GM12878 (cell line): ENCODE data around the gene CELSR3. TPM values are rescaled to one million over a fixed set of nuclear protein-coding genes. Genes with fewer than 3 reads are reported as not detected.

Experiments
- ATAC-seq: fragments of 200-7000 bp; cut with Tn5 transposase; 3 replicates; pipeline ENCODE4 v1.9.1; 2020; ENCODE audit warnings: mild to moderate bottlenecking, moderate library complexity
- BruUV-seq: library from RNA; stranded (reverse); fragments of 400-500 nt; replicated peaks from 2 replicates; lab custom pipeline; 2021; lab: Mats Ljungman, UMichigan
- CTCF ChIA-PET: fragments of 300-600 bp; sonication (Branson Sonifier 250); formaldehyde crosslinking; extraction: SDS; loops from one replicate; lab custom pipeline; 2021; ENCODE audit warnings: inconsistent platforms; lab: Yijun Ruan, JAX
- POLR2A ChIA-PET: fragments of 350-600 bp; formaldehyde crosslinking; extraction: SDS; loops from one replicate; lab custom pipeline; 2021; ENCODE audit warnings: inconsistent platforms; lab: Charles Lee
- RAD21 ChIA-PET: fragments of 300-600 bp; sonication (Branson Sonifier 250); formaldehyde crosslinking; loops from one replicate; lab custom pipeline; 2023; ENCODE audit warnings: antibody characterized with exemption; ENCODE audit not compliant: unreplicated experiment; lab: Charles Lee
- SMC1A ChIA-PET: fragments of 300-600 bp; sonication (Branson Sonifier 250); formaldehyde crosslinking; loops from one replicate; lab custom pipeline; 2023; ENCODE audit not compliant: unreplicated experiment, uncharacterized antibody; lab: Charles Lee
- DNase-seq: peaks from one replicate; pipeline ENCODE4 v3.0.0-alpha.2; 2011; ENCODE audit warnings: low read depth, low spot score
- FAIRE-seq: peaks from 3 replicates; lab custom pipeline; 2011; peaks lifted over from hg19 to GRCh38; lab: Jason Lieb, UNC
- H2AFZ ChIP-seq: 2 replicates; pipeline ENCODE4 v1.6.0; 2011; ENCODE audit warnings: low read depth, low read length, control low read depth; ENCODE audit not compliant: control insufficient read depth
- H3K27ac ChIP-seq: 2 replicates; pipeline ENCODE4 v1.5.1; 2011; ENCODE audit warnings: control low read depth; ENCODE audit not compliant: control insufficient read depth, insufficient read depth
- H3K27me3 ChIP-seq, 2 experiments: replicated peaks in 1 of 2; 2 replicates each; pipeline versions ENCODE4 v1.6.0 to v1.6.1; 2011; ENCODE audit warnings: low read length in 1 of 2; ENCODE audit not compliant: control insufficient read depth in 2 of 2, insufficient read depth in 2 of 2
- H3K36me3 ChIP-seq, 2 experiments: 2 replicates each; pipeline ENCODE4 v1.5.1; 2011; ENCODE audit warnings: low read length in 1 of 2; ENCODE audit not compliant: control insufficient read depth in 2 of 2, insufficient read depth in 2 of 2
- H3K4me1 ChIP-seq: 2 replicates; pipeline ENCODE4 v1.6.1; 2011; ENCODE audit warnings: mild to moderate bottlenecking, low read length, moderate library complexity, mixed read lengths; ENCODE audit not compliant: control insufficient read depth, insufficient read depth
- H3K4me2 ChIP-seq: 2 replicates; pipeline ENCODE4 v1.6.0; 2011; ENCODE audit warnings: control low read depth; ENCODE audit not compliant: control insufficient read depth, insufficient read depth
- H3K4me3 ChIP-seq: fragments of 200-600 bp; sonication (generic); 2 replicates; pipeline ENCODE4 v1.5.1; 2016
- H3K79me2 ChIP-seq: 2 replicates; pipeline ENCODE4 v1.6.0; 2011; ENCODE audit warnings: low read length; ENCODE audit not compliant: control insufficient read depth, insufficient read depth
- H3K9ac ChIP-seq: 2 replicates; pipeline ENCODE4 v1.8.0; 2011; ENCODE audit warnings: low read length, control low read depth, mixed read lengths; ENCODE audit not compliant: control insufficient read depth, insufficient read depth
- H3K9me3 ChIP-seq: replicated peaks from 3 replicates; pipeline ENCODE4 v1.5.1; 2011; ENCODE audit warnings: mild to moderate bottlenecking, low read length; ENCODE audit not compliant: control insufficient read depth, insufficient read depth
- H4K20me1 ChIP-seq: 2 replicates; pipeline ENCODE4 v1.6.0; 2011; ENCODE audit not compliant: control insufficient read depth, insufficient read depth
- CUX1 ChIP-seq: IDR thresholded peaks from 2 replicates; pipeline ENCODE4 v1.6.1; 2012; ENCODE audit warnings: improper control_type of control experiment, low read depth, low read length; ENCODE audit not compliant: insufficient replicate concordance
- EED ChIP-seq: sonication (generic); IDR thresholded peaks from 2 replicates; pipeline ENCODE4 v1.6.1; 2016; ENCODE audit warnings: antibody characterized with exemption, low read depth
- EZH2 ChIP-seq: IDR thresholded peaks from 2 replicates; pipeline ENCODE4 v1.6.1; 2012; ENCODE audit warnings: low read depth, mild to moderate bottlenecking, control low read depth, inconsistent platforms, low read length, borderline replicate concordance; ENCODE audit not compliant: control insufficient read depth
- FOS ChIP-seq: IDR thresholded peaks from 3 replicates; pipeline ENCODE4 v1.6.1; 2011; ENCODE audit warnings: borderline replicate concordance; ENCODE audit not compliant: insufficient read length; ENCODE audit errors: extremely low read depth
- GATAD2B ChIP-seq: fragments of 450-650 bp; conservative IDR thresholded peaks from 2 replicates; pipeline ENCODE4 v1.6.1; 2017; ENCODE audit warnings: low read depth, mild to moderate bottlenecking, moderate library complexity
- HDAC2 ChIP-seq: fragments of 200-600 bp; sonication (generic); IDR thresholded peaks from 2 replicates; pipeline ENCODE4 v1.6.1; 2017
- JUNB ChIP-seq: IDR thresholded peaks from 2 replicates; pipeline ENCODE4 v1.6.1; 2016; ENCODE audit warnings: antibody characterized with exemption, mild to moderate bottlenecking
- NKRF ChIP-seq: fragments of 450-650 bp; conservative IDR thresholded peaks from 2 replicates; pipeline ENCODE4 v1.6.1; 2017; ENCODE audit warnings: mild to moderate bottlenecking, moderate library complexity
- STAT1 ChIP-seq: fragments of 450-650 bp; conservative IDR thresholded peaks from 2 replicates; pipeline ENCODE4 v1.6.1; 2014; ENCODE audit warnings: antibody characterized with exemption, mild to moderate bottlenecking
- YBX1 ChIP-seq: fragments of 450-650 bp; IDR thresholded peaks from 2 replicates; pipeline ENCODE4 v1.6.1; 2016; ENCODE audit warnings: antibody characterized with exemption
- ZNF384 ChIP-seq: IDR thresholded peaks from 2 replicates; pipeline ENCODE4 v1.6.1; 2012; ENCODE audit warnings: low read depth, mild to moderate bottlenecking, low read length, improper control_type of control experiment, borderline replicate concordance
- WGBS: methylation state at CpG from one replicate; pipeline ENCODE4 v1.1.6; 2016; ENCODE audit warnings: low lambda C conversion rate; ENCODE audit not compliant: insufficient replicate concordance, insufficient coverage; ENCODE audit errors: missing lambda C conversion rate; 5-methylcytosine and 5-hydroxymethylcytosine counted together
- in situ Hi-C: fragments of 300-500 bp; cut with MboI; formaldehyde crosslinking; loops from 9 replicates; pipeline ENCODE4 v1.14.3; 2018; ENCODE audit warnings: mixed read lengths
- intact Hi-C: fragments of 100-400 bp; cut with micrococcal nuclease; formaldehyde crosslinking; loops from one replicate; pipeline ENCODE4 v1.14.2; 2022; ENCODE audit not compliant: unreplicated experiment
- polyA plus RNA-seq, 11 experiments: library from polyadenylated mRNA; depleted of rRNA in 4 of 11; unstranded in 6 of 11; stranded (reverse) in 5 of 11; fragments of >200 nt; fragmentation: Nextera tagmentation in 4 of 11; fragmentation: Illumina TruSeq in 1 of 11; extraction: Ambion mirVana in 4 of 11; extraction: Trizol in 1 of 11; gene quantifications; 1 replicate in 1 of 11; 2 replicates in 10 of 11; pipeline versions ENCODE4 v1.2.1 to v1.2.3, GENCODE V29; 2011 to 2016; ENCODE audit warnings: inconsistent platforms in 2 of 11, missing spikeins in 2 of 11, low read depth in 1 of 11
- total RNA-seq, 4 experiments: library from RNA; depleted of rRNA in 3 of 4; stranded (reverse); fragments of >200 nt in 3 of 4; fragmentation: Illumina TruSeq in 1 of 4; extraction: Trizol in 1 of 4; gene quantifications; 2 replicates each; pipeline versions ENCODE4 v1.2.1 to v1.2.3, GENCODE V29; 2013 to 2021

CELSR3 gene
- total and polyA plus RNA-seq, 10 of the 15 experiments (the other 5 are each of a cell fraction or from before 2014, with no cell fraction given): 0.08 to 1.6 (median 0.57) TPM

GRCh38 chr3:48599509-48600285, 63.0 kb downstream of the CELSR3 start (continued):
- no peak for TF ChIP-seq CUX1

- no peaks in the 10 kb centered on the region for H3K79me2 ChIP-seq
- 96% methylated on average over 11 of the region's 11 CpGs for WGBS
- ChIA-PET POLR2A (no interaction called here), RAD21 (no interaction called here), CTCF (no interaction called here), SMC1A (no interaction called here)
- intact Hi-C loops (no loop called here), in situ Hi-C loops (no loop called here)
- FAIRE-seq (no peak), DNase-seq (no peak), ATAC-seq (no peak)
- H3K27me3 ChIP-seq: peaks cover 0 to 5% of the 10 kb centered on the region in 2 experiments; a peak in 1 of 4 replicates
- no peaks in the 10 kb centered on the region; the same call in 1 of the 2 replicates for H3K4me1 ChIP-seq
- no peak overlapping the region for H3K4me3 ChIP-seq
- peaks cover 2% of the 10 kb centered on the region; the same call in 1 of the 2 replicates for H4K20me1 ChIP-seq
- H3K27ac ChIP-seq: no peak overlapping the region
- no peak overlapping the region for H2AFZ ChIP-seq
- no peak overlapping the region for H3K9ac ChIP-seq
- no peak overlapping the region for H3K4me2 ChIP-seq
- peaks cover 28 to 40% of the 10 kb centered on the region in 2 experiments for H3K36me3 ChIP-seq
- no TSS peak for BruUV-seq
- H3K9me3 ChIP-seq: no peaks in the 10 kb centered on the region
- TF ChIP-seq EED: no peak
- no peak for TF ChIP-seq STAT1
- no peak for TF ChIP-seq ZNF384
- no peak for TF ChIP-seq FOS
- no peak for TF ChIP-seq HDAC2
- TF ChIP-seq JUNB: no peak
- TF ChIP-seq NKRF: no peak
- no peak for TF ChIP-seq EZH2
- no peak for TF ChIP-seq YBX1
- TF ChIP-seq GATAD2B: no peak
These were observed 63.6 kb downstream of the CELSR3 start for GRCh38 chr3:48599077-48599501.
